Measurements from ENCODE around the gene KIFC3.
"Not testable (repeated sequence)": the region's sequence is repeated elsewhere in the genome, so short reads cannot be mapped to it uniquely, and the experiment has no call there.

The KIFC3 gene

DNA sequence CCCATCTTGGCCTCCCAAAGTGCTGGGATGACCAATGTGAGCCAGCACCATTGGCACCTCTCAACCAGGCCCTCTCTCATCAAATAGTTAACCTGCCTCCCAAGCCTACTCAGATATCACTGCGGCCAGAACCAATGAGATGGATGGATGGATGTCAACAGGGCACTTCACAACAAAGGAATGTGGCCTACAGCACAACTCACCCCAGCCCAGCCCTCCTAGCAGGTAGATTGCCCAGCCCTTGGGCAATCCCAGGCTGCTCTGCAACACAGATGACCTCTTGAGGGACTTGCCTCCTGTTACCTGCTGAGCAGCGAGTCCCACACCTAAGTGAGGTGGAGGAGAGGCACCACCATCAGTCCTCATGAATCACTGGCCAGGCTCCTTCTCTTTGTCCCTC is 22.6 kb upstream of the KIFC3 start:
- no peak for DNase-seq (ENCODE audit: low read depth)

GRCh38 chr16:57823836-57824235 is 21.5 kb upstream of the KIFC3 start:
- no peak for DNase-seq (ENCODE audit: low read depth)

GRCh38 chr16:57822856-57823255 is 20.6 kb upstream of the KIFC3 start:
- no peak for DNase-seq (ENCODE audit: low read depth)

- no peak for DNase-seq (ENCODE audit: low read depth)
Measured at GRCh38 chr16:57822018-57822553, 19.8 kb upstream of the KIFC3 start.

- no peak for DNase-seq (ENCODE audit: low read depth)
Measured at GRCh38 chr16:57821149-57821971, 19.1 kb upstream of the KIFC3 start.

- no peak for DNase-seq (ENCODE audit: low read depth)
Measured at GRCh38 chr16:57818377-57819064, 16.2 kb upstream of the KIFC3 start.

- no peak for DNase-seq (ENCODE audit: low read depth)
Measured at GRCh38 chr16:57817680-57818079, 15.4 kb upstream of the KIFC3 start.

DNA sequence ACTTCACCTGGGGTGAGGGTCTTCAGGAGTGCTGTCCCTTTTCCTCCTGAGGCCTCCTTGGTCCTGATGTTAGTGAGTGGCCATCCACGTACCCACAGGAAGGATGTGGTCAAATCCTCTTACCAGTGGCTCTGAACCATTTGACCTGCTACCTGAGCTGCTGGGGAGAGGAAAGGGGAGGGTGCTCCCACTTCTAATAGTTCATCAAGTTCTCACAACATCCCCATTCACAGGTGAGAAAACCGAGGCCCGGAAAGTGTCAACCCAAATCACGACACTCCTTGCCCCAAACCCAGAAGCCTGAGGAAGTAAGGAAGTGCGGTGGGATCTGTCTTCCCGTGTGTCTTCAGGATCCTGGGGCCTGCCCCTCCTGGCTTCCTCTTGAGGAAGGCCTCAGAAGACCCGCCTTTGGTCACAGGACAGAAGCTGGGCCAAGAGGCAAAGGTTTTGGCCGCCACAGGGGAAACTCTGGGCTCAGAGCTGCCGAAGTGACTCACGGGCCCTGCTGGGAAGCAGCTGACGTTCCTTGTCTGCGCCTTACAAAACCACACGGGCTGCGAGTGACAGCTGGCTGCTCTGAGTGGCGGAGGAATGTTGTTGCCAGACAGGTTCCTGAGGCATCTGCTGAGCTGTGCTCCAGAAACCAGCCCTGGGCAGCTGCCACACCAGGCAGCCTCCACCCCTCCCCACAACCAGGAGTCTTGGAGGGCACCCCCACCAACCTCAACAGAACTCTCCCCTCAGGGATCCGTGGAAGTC is 13.9 kb upstream of the KIFC3 start:
- DNase-seq (ENCODE audit: low read depth): peak; percentile 71

- no peak for DNase-seq (ENCODE audit: low read depth)
Measured at GRCh38 chr16:57814896-57815295, 12.6 kb upstream of the KIFC3 start.

- no peak for DNase-seq (ENCODE audit: low read depth)
Measured at GRCh38 chr16:57813466-57813865, 11.2 kb upstream of the KIFC3 start.

DNA sequence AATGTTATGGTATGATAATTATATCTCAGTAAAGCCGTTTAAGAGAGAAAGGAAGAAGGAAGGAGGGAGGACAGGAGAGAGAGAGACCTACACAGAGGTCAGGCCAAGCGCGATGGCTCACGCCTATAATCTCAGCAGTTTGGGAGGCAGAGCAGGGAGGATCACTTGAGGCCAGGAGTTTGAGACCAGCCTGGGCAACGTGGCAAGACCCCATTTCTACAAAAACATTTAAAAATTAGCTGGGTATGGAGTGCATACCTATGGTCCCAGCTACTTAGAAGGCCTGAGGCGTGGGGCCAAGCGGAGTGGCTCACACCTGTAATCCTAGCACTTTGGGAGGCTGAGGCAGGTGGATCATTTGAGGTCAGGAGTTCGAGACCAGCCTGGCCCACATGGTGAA is 9.0 kb upstream of the KIFC3 start:
- not testable (repeated sequence) for DNase-seq (ENCODE audit: low read depth)

GRCh38 chr16:57810197-57811031 is 8.1 kb upstream of the KIFC3 start:
- no peak for DNase-seq (ENCODE audit: low read depth)

- no peak for DNase-seq (ENCODE audit: low read depth)
Measured at GRCh38 chr16:57809276-57810196, 7.2 kb upstream of the KIFC3 start.

DNA sequence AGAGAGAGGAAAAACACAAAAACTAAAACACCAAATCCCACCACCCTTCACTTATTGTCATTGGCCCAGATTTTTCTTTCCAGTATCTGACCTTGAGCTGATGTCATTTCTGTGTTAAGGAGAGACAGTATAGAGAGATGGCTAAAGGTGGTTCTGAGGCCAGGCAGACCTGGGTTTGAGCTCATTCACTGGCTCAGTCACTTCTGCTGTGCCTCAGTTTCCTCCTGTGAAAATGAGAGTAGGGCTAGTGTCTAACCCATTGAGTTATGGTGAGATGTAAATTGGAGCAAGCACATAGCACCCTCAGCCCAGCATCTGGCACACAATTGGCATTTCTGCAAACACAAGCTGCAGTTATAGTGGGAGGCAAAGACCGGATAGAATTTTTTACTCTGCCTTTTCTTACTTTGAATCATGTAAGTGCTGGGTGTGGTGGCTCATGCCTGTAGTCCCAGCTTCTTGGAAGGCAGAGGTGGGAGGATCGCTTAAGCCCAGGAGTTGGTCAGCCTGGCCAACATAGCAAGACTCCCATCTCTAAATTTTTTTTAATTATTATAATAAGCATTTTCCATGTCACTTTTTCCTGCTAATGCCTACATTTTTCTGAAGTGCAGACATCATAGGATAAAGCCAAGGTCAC is 6.4 kb upstream of the KIFC3 start:
- no peak for DNase-seq (ENCODE audit: low read depth)

DNA sequence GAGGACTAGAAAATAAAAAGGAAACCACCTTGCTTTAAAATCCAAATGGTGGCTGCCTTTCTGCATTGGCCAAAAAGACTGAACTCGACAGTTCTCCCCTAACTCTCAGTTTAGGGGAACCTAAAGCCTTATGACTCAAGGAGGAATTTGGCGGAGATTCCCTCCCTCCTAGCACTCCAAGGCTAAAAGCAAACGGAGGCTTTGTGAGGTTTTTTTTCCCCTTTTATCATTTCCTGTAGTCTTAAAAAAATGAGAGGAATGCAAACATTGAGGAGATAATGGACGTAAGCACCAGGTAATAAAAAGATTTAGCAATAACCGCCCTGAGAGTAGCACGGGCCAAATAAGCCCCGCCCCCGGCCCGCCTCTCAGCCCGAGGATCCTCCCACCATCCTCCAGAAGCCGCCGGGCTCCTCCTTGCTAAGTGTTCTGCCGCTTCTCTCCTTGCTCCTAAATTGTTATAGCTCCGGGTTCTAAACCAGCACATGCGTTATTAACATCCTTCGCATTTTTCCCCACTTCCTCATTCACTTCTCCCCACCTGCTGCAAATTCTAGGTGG is 5.8 kb upstream of the KIFC3 start:
- DNase-seq (ENCODE audit: low read depth): peak; percentile 64

- no peak for DNase-seq (ENCODE audit: low read depth)
Measured at GRCh38 chr16:57807252-57807967, 5.1 kb upstream of the KIFC3 start.

DNA sequence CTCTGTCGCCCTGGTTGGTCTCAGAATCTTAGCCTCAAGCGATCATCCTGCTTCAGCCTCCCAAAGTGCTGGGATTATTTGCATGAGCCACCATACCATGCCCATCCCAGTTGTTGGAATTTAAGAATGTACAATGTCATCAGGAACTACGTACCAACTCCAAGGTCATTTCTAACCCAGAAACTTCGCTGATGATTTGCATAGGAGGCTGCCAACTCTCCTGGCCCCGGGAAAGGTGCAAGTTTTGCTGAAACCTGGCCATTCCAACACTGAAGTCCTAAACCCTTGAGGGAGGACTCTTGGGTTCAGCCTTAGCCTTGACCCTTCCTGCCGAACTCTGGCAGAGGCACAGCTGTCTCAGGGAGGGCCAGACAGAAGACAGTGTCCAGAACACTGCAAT is 2.9 kb upstream of the KIFC3 start:
- no peak for DNase-seq (ENCODE audit: low read depth)

DNA sequence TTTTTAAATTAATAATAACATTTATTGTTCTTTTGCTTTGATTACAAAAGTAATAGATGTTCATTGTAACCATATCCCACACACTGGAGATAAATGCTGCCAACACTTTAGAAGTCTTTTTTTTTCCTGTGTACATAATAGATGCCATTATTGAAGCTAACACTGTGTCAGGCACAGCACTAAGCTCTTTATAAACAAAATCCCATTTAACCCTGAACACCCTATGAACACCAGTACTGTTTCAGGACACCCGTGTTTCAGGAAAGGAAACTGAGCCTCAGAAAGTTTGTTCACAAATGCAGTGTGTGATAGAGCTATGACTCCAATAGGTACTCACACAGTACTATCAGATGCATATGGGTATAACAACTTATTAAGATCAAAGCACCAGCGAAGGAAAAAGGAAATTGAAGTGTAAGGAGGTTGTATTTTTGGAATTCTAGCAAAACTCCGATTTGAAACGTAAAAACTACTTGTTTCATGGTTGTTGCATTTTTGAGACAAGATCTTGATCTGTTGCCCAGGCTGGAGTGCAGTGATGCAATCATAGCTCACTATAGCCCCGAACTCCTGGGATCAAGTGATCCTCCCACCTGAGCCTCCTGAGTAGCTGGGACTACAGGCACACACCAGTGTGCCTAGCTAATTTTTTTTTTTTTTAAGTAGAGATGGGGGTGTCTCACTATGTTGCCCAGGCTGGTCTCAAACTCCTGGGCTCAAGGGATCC is 2.0 kb upstream of the KIFC3 start:
- no peak for DNase-seq (ENCODE audit: low read depth)
